ENCODE results near the gene PFN4.

The PFN4 gene

DNA sequence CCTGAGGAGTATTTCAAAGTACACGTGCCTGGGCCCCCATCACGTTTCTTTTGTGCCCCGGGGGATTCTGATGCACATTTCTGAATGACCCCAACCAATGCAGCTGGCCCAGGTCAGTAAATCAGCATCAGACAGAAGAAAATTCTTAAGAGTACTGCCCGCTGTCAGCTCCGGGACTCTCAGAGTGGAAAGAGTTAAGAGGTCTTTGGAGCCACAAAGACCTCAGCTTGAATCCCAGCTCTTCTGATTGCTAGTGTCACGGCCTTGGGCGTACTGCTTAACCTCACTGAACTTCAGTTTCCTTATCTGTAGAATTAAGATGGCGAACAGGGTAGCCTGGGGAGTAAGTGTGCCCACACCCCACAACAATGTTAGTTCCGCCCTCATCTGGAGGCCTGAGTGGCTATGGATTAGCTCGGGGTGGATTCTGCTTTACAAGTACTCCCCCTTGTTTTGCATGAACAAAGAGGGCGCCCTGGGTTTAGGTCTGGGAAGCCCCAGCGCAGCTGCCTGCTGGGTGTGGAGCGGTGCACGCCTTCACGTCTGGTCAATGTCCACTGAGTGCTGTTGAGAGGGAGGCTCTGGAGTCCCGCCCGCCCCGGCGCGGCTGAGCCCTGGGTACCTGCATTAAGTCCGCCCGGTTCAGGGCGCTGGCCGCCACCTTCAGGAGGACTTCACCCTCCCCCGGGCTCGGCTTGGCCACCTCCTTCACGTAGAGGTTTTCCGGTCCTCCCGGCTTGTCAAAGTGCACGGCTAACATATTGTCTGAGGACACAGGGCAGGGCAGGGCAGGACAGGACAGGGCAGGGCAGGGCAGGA, 39.4 kb downstream of the PFN4 start:
- H3K27ac ChIP-seq: peak overlapping the region; percentile 14 to 94 (median 84)
- H3K4me3 ChIP-seq: peak overlapping the region; percentile 39 to 64 (median 55)

DNA sequence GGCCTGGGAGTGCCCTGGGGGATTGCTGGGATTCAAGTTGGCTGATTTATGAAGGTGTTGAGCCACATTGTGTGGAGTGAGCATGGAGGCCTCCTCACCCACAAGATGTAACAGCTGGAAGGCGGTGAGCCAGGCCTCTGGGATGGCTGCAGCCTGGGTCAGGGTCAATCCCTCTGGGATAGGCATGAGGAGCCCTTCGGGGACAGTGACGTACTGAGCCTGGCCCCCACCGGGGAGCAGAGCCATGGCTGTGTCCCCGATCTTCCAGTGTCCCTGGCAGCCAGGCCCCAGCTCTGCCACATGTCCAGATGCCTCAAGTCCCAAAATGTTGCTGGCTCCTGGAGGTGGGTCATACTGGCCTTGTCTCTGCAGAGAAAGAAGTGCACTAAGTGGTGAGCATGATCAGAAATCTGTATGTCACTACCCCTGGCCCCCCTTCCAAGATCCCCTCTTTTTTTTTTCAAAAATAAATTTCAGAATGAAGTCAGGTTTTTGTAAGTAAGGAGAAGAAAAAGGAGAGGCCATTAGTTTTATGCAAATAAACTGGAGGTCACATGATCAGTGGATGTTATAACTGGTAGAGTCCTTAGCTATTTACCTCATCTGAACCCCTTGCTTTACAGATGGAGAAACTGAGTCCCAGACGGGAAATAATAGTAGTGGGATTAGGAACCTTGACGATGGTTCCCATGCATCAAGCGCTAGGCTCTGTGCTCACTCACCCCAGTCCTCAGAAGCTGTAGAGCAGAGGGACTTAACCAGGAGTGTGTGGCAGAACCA, 40.2 kb downstream of the PFN4 start:
- peak overlapping the region in 20 of 21 experiments; percentile 56 to 94 (median 85) for H3K27ac ChIP-seq
- H3K4me3 ChIP-seq: peak overlapping the region; percentile 39 to 64 (median 55)

DNA sequence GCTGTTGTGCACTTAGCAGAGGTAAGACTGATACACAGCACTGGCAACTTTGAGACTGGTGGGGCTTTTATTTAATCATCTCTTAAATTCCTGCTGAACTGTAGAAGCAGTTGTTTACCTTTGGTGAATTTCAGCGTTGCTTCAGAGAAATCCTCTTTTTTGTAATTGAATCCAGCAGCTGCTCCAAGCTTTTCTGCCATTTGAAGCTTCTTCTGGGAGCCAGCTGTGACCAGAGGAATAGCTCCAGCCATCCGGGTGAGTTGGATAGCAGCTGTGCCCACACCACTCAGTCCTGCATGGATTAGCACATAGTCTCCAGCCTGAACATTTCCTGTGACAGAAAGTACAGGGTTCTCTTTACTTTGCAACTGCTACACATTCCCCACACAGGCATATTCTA, 42.4 kb downstream of the PFN4 start:
- H3K27ac ChIP-seq: no peak overlapping the region

DNA sequence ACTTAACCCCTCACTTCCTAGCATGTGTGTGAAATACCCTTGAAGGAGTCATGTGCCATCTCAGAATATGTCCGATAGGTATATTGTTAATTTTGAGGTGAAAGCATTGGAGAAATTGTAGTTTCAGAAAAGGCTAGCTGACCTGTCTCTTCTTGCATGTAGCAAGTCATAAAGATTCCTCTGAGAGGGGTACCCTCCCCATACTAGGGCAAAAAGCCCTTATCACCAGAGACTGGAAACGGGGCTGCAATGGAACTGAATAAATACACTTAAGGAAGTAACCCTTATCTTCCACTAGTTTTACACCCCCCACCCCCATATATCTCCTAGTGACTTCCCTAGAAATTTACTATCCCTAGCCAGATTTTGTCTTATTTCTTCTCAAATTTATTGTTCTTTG, 45.3 kb downstream of the PFN4 start:
- Histone ChIP-seq H3K4me3 (peak overlapping the region in 5 of 7 experiments; percentile 66 to 83 (median 77)), H3K27ac (peak overlapping the region in 18 of 21 experiments; percentile 75 to 97 (median 91))

More for the DNA sequence above, 42.4 kb downstream of the PFN4 start:
- H3K4me3 ChIP-seq: no peak overlapping the region

DNA sequence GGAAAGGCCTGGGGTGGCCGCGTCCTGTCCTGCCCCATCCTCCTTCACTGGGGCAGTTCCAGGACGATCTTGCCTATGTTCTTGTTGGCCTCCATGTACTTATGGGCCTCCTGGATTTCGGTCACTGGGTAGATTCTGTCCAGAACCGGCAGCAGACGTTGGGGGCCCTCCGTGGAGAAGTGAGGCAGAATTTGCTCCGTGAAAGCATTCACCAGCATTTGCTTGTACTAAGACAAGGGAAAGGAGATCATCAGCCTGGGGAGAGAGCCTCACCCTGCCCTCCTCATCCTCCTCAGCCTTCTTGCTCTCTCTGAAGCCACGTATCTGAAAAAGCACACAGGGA, 45.6 kb downstream of the PFN4 start:
- H3K4me3 ChIP-seq: peak overlapping the region; percentile 66 to 83 (median 77)
- peak overlapping the region; percentile 48 to 97 (median 90) for H3K27ac ChIP-seq

DNA sequence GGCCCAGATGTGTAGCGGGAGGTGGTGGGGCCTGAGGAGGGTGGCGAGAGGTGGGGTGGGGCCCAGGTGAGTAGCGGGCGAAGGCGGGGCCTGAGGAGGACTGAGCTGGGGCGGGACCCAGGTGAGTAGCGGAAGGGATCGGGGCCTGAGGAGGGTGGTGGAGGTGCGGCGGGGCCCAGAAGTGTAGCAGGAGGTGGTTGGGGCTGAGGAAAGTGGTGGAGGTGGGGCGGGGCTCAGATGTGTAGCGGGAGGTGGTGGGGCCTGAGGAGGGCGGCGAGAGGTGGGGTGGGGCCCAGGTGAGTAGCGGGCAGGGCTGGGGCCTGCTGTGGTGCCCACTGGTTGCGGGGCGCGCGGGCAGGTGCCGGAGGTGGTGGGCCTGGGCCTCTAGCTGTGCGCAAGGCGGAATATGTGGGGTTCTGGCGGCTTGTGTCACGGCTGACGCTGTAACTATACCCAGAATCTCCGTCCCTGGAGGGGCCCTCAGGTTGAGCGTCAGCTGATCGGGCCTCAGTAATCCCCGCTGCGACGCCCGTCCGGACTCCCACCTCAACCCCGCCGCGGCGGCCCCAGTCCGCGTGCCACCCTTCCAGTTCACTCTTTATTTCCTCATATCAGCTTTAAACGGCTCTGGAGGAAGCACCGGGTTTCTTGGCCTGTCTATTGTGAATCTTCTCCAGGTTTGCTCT, 46.1 kb downstream of the PFN4 start:
- Histone ChIP-seq H3K4me3 (peak overlapping the region; percentile 66 to 83 (median 77)), H3K27ac (peak overlapping the region; percentile 48 to 97 (median 90))

DNA sequence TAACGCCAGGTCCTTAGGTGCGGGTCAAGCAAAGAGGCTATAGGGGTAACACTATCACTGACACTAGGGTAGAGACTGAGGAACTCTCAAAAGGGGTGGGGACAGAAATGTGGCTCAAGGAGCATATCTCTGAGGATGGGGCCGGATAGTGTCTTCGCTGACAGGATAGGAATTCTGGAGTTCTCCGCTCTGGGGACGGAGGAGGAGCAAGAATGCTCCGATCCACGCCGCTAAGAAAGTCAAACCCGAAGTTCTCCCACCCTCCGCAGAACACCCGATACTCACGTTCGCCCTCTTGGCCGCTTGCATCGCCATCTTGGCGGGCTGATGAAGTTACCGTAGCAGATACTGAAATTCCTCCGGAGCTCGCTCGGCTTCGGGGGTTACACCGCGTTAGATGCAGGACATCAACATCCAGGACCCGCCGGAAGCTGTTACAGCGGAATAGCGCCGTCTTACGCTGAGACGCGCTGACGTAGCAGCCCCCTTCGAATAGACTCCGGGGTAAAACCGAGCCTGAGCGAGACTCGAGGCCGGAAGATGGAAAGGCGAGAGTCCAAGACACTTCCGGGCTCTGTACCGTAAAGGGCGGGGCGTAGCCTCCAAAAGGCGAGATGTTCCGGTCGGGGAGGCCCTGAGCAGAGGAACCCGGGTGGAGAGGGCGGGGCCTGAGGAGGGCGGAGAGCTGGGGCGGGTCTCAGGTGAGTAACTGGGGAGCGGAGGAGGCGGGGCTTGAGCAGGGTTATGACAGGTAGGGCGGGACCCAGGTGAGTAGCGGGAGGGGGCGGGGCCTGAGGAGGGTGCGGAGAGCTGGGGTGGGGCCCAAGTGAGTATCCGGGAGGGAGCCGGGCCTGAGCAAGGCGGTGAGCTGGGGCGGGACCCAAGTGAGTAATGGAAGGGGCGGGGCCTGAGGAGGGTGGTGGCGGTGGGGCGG, 47.0 kb downstream of the PFN4 start, which contains the start of gene SF3B6:
Gene SF3B6 (minus strand): TSS at position 412 of the 934 bp plus-strand sequence. CDS start 97 bp downstream, at position 315.
- Histone ChIP-seq H3K4me3 (peak within 1 kb of the TSS; percentile 66 to 83 (median 77)), H3K27ac (peak within 1 kb of the TSS; percentile 48 to 97 (median 90))

DNA sequence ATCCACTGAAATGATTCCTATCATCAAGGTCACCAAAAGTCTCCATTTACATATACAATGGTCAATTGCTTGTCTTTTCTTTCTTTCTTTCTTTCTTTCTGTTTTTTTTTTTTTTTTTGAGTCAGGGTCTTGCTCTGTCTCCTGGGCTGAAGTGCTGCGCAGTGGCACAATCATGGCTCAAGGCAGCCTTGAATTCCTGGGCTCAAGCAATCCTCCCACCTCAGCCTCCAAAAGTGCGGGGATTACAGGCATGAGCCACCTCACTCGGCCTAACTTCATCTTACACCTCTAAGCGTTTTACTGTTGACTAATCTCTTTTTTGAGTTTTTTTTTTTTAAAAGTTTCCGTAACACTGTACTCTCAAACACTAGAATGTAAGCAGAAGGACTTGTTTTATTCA, 47.9 kb downstream of the PFN4 start:
- Histone ChIP-seq H3K27ac (peak overlapping the region in 9 of 21 experiments; percentile 86 to 97 (median 91)), H3K4me3 (peak overlapping the region; percentile 66 to 83 (median 77))

DNA sequence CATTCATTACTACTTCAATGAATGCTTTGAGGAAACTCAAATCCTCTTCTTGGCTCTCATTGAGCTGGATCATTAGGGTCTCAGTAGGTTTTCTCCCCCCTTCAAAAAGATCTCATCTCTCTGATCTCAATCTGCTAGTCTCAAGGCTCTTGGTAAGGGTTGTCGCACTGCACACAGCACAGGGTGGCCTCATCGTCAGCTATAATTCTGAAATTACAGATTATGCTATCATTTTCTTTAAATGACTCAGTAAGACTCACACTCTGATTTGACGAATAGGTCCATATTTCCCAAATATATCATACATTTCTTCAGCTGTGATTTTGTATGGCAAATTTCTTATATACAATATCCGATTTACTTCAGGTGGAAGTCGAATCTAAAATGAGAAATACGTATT, 49.3 kb downstream of the PFN4 start:
- H3K27ac ChIP-seq: no peak overlapping the region
- H3K4me3 ChIP-seq: no peak overlapping the region

DNA sequence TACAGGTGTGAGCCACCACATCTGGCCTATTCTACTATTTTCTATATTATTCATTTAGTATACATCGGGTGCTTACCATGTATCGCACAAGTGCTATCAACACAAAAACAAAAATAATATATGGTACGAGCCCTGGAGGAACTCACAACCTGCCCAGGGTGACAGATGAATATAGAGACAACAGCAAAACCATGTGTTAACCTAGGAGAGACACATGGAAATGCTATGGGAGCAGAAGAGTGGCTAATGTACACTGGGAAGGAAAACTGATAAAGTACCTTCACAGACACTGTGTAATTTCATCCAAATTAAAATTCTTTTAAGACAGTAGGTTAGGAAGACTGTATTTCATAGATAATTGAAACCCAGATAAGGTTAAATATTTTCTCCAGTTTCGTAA, 50.9 kb downstream of the PFN4 start:
- no peak overlapping the region for H3K4me3 ChIP-seq
- no peak overlapping the region for H3K27ac ChIP-seq

DNA sequence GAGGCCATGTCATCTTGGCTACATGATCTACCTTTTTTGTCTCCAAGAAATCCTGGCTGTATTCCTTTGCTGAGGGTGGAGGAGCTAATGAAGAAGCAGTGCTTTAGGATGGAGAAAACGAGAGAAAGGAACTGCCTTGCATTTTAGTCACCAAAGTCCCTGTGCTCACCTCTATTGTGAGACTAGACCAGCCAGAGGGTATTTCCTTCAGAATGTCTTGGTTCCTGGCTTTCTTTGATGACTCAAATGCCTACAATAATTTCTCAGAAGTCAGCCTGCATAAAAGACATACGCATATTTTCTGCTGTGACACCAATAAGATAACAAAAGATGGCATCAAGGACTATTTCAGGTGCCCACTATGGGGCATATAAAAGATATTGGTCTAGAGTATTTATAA, 57.8 kb downstream of the PFN4 start:
- Histone ChIP-seq H3K4me3 (no peak overlapping the region), H3K27ac (no peak overlapping the region)

Measured in skin epidermis (tissue), 12 donors.